NCI-H2227 (cell line): ENCODE data around the gene YDJC.
A peak's percentile ranks its signal among the peaks of the same experiment; 100 is the strongest.
"Not testable (repeated sequence)": the region's sequence is repeated elsewhere in the genome, so short reads cannot be mapped to it uniquely, and the experiment has no call there.

Experiments
- DNase-seq: peaks from one replicate; lab custom pipeline; 2025; ENCODE audit not compliant: unreplicated experiment; lab: John Stamatoyannopoulos, UW

The YDJC gene

GRCh38 chr22:21632931-21633330, 3.1 kb upstream of the YDJC start:
- no peak for DNase-seq

GRCh38 chr22:21632237-21632895, 2.5 kb upstream of the YDJC start, which contains the start of gene CCDC116:
TSS of gene CCDC116 (plus strand) at chr22:21632760. CDS start at chr22:21633182, 422 bp downstream.
- peak; percentile 21 for DNase-seq

- no peak for DNase-seq
Observed at GRCh38 chr22:21631025-21631424, 1.2 kb upstream of the YDJC start.

- no peak for DNase-seq
Observed at GRCh38 chr22:21628386-21629254, 1.2 kb downstream of the YDJC start.

GRCh38 chr22:21626735-21627469, 2.9 kb downstream of the YDJC start:
- DNase-seq, result no peak

GRCh38 chr22:21626073-21626734, 3.6 kb downstream of the YDJC start:
- no peak for DNase-seq

GRCh38 chr22:21624880-21625791, 4.7 kb downstream of the YDJC start:
- no peak for DNase-seq

GRCh38 chr22:21624120-21624879, 5.5 kb downstream of the YDJC start:
- peak; percentile 29 for DNase-seq

GRCh38 chr22:21623648-21623970, 6.2 kb downstream of the YDJC start:
- DNase-seq, result no peak

- no peak for DNase-seq
Observed at GRCh38 chr22:21622919-21623647, 6.7 kb downstream of the YDJC start.

GRCh38 chr22:21622011-21622918, 7.6 kb downstream of the YDJC start:
- no peak for DNase-seq

GRCh38 chr22:21621025-21621424, 8.8 kb downstream of the YDJC start:
- no peak for DNase-seq

- DNase-seq, result not testable (repeated sequence)
Observed at GRCh38 chr22:21617337-21617736, 12.5 kb downstream of the YDJC start.

- no peak for DNase-seq
Observed at GRCh38 chr22:21615731-21616130, 14.1 kb downstream of the YDJC start.

GRCh38 chr22:21613553-21614233, 16.1 kb downstream of the YDJC start:
- no peak for DNase-seq

GRCh38 chr22:21612858-21613257, 17.0 kb downstream of the YDJC start:
- DNase-seq, result no peak
